DLD1 (cell line): ENCODE results near the gene TMEM17.

Source experiments
- in situ Hi-C: cut with HindIII; loops from 2 replicates; pipeline ENCODE4 v1.10.0; 2017; ENCODE audit warnings: low sequenced_read_pairs

TMEM17 gene

GRCh38 chr2:62474176-62474575 lies 31.8 kb downstream of the TMEM17 start:
- in situ Hi-C loops = no loop called here

DNA sequence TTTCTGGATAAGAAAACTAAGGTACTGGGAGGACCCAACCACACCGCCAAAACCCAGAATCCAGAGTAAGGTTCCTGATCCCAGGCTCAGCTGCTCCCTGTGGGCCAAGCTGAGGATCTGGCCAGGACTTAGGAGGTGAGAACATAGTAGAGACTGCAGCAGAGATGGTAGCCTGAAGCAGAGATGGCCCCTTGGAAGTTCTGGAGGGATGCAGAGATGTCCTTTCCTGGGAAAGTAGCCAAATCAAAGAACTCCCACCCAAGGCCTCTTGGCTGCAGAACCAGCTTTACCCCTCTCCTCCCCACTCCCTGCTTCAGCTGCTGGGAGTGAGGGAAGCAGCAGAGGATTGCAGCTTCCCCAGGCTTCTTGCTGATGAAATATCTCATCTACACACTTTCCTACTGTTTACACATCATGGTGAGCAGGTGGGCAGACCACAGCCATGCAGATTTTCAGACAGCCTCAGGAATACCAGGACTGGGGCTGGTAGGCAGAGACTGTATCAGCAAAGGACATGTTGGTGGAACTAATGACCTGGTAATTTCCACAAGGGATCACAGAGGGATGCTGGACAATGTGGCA lies 32.7 kb downstream of the TMEM17 start:
- in situ Hi-C loops = no loop called here

- in situ Hi-C loops = no loop called here
Observed at GRCh38 chr2:62472312-62472711, 33.7 kb downstream of the TMEM17 start.

- in situ Hi-C loops = no loop called here
Observed at GRCh38 chr2:62471816-62472215, 34.2 kb downstream of the TMEM17 start.

DNA sequence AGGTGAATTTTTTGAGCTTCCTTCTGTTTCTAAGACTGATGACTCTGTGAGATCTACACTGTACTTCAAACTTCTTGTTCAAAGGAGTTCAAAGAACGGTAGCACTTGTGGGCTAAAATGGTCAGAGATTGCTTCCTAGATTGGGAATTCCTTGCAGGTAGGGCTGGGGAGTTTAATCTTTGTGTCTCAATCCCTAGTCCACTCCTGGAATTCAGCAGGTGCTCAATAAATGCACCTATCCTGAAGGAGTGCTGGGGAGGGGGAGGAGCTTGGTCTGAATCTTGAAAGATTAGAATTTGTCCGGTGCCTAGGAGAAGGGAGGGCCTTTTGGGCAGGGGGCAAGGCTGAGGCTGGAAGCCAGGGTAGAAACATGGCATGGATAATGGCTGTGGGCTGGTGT lies 34.6 kb downstream of the TMEM17 start:
- in situ Hi-C loops = no loop called here

- in situ Hi-C loops = no loop called here
Observed at GRCh38 chr2:62469548-62469947, 36.4 kb downstream of the TMEM17 start.

GRCh38 chr2:62469114-62469513 lies 36.9 kb downstream of the TMEM17 start:
- in situ Hi-C loops = no loop called here

DNA sequence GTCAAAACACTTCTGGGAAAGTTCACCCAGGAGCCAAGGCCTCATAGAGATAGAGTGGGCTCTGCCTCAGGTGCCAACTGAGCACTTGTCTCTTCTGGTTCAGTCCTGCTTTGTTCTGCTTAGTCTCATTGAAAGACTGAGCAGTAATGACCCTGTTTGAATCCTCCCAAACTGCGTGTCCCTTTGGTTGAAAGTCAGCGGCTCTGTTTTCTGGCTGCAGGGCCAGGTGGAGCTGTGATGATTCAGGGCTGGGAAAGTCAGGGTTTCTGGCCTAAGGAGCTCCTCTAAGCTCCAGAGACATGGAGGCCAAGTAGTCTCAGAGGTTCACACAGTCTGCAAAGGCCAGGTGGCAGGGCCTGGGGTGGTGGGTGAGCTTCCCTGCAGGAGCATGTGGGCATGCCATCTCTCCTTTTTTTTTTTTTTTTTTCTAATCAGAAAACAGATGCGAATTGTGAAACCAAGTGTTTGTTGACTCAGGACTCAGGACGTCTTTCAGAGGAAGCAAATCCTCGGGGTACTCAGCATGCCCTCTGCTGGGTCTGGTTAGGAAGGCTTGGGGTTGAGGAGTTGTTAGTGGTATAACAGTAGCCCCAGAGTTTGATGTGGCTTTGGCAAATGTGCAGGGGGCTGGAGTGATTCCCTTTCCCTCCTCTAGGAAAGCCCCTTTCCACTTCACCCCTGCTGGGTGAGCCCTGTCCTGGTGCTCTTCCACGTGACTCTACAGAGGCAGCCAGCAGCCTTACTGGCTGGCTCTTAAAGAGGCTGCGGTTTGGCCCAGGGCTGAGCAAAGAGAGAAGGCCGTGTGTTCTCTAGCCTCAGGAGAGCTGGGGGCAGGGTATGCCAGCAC lies 38.3 kb downstream of the TMEM17 start:
- in situ Hi-C loops = no loop called here

GRCh38 chr2:62467100-62467474 lies 38.9 kb downstream of the TMEM17 start:
- in situ Hi-C loops = no loop called here

DNA sequence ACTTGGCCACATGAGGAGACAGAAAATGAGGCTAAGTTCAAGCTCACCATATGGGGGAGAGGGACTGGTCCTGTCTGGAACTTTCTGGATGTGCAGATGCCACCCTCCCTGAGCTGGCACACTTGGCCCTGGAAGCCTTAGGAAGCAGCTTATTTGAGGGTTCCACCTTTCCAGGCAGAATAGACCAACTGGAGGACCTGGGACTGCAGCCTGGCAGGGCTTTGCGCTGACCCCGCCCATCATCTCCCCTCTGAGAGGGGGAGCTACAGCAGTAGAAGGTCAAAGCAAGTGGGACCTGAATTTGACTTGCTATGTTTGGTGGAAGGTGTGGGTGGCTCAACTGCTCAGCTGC lies 39.5 kb downstream of the TMEM17 start:
- in situ Hi-C loops = no loop called here

DNA sequence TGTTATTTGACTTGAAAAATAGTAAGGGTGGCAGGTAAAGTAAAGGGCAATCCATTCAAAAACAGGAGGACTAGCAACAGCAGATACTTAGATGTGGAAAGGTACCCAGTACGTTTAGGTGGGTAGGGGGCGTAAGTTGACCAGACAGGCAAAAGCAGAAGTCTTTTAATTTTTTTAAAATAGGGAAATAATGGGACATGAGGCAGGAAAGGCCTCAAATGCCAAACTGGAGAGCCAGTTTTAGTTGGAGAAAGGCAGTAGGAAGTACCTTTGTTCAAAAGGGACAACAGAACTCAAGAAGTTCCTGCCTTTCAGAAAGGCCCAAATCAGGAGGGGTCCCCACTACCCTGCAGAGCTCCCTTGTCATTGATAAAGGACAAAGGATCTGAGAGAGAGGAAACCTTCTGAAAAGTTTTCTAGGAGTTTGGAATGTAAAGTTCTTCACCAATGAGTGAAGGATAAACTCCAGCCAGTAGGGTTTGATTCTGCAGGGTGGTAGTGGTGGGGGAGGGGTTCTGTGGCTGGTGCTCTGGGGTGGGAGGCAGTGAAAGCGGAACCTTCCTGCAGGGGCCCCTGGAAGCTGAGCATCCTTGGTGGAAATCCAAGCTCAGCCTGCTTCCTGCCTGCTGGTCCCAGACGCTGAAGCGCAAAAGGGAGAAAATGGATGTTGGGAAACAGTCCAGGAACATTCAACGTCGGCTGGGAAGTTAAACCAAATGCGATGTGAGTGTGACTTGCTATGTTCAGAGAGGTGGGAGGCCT lies 40.1 kb downstream of the TMEM17 start:
- in situ Hi-C loops = no loop called here

DNA sequence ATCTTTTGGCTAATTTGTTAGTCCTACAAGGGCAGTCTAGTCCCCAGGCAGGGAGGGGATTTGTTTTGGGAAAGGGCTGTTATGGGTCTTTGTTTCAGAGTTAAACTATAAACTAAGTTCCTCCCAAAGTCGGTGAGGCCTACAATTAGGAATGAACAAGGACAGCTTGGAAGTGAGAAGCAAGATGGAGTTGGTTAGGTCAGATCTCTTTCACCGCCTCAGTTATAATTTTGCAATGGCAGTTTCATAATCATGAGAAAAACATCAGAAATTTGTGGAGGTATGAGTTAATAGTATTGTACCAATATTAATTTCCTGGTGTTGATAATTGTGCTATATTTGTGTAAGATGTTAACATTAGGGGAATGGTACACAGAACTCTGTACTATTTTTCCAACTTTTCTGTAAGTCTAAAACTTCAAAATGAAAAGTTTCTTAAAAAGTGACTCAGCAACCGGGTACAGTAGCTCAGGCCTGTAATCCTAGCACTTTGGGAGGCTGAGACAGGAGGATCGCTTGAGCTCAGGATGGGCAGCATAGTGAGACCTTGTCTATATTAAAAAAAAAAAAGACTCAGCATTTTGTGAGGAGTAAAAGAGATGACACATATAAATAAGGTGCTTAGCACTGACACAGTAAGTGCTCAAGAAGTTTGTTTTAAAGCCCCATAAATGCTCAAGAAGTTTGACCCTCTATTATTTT lies 40.8 kb downstream of the TMEM17 start:
- in situ Hi-C loops = no loop called here

GRCh38 chr2:62464221-62465007 lies 41.6 kb downstream of the TMEM17 start:
- in situ Hi-C loops = no loop called here

- in situ Hi-C loops = no loop called here
Observed at GRCh38 chr2:62462211-62462610, 43.8 kb downstream of the TMEM17 start.

DNA sequence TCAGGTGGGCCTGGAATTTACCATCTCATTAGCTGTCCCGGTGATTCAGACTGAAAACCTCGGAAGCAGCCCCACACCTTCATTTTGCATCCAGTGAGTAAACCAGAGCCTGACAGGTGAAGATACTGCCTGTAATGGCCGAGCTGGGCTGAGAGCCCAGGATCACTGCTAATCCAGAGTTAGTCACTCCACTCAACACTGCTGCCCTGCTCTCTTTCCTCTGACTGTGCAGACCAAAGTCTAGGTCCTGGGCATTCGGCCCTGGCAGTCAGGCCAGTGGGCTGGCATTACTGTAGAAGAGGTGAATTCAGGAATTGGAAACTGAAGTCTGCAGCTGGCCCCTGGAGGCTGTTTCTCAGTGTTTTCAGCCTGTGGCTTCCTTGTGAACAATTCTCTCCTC lies 44.3 kb downstream of the TMEM17 start:
- in situ Hi-C loops = no loop called here

- in situ Hi-C loops = no loop called here
Observed at GRCh38 chr2:62461017-62461553, 44.9 kb downstream of the TMEM17 start.

GRCh38 chr2:62460175-62460574 lies 45.8 kb downstream of the TMEM17 start:
- in situ Hi-C loops = no loop called here

GRCh38 chr2:62459672-62460071 lies 46.3 kb downstream of the TMEM17 start:
- in situ Hi-C loops = no loop called here

- in situ Hi-C loops = no loop called here
Observed at GRCh38 chr2:62459106-62459505, 46.9 kb downstream of the TMEM17 start.

- in situ Hi-C loops = no loop called here
Observed at GRCh38 chr2:62458671-62459081, 47.3 kb downstream of the TMEM17 start.
